ENCODE measurements around the gene TSEN34.
"Not testable (repeated sequence)": the region's sequence is repeated elsewhere in the genome, so short reads cannot be mapped to it uniquely, and the experiment has no call there.

DNA sequence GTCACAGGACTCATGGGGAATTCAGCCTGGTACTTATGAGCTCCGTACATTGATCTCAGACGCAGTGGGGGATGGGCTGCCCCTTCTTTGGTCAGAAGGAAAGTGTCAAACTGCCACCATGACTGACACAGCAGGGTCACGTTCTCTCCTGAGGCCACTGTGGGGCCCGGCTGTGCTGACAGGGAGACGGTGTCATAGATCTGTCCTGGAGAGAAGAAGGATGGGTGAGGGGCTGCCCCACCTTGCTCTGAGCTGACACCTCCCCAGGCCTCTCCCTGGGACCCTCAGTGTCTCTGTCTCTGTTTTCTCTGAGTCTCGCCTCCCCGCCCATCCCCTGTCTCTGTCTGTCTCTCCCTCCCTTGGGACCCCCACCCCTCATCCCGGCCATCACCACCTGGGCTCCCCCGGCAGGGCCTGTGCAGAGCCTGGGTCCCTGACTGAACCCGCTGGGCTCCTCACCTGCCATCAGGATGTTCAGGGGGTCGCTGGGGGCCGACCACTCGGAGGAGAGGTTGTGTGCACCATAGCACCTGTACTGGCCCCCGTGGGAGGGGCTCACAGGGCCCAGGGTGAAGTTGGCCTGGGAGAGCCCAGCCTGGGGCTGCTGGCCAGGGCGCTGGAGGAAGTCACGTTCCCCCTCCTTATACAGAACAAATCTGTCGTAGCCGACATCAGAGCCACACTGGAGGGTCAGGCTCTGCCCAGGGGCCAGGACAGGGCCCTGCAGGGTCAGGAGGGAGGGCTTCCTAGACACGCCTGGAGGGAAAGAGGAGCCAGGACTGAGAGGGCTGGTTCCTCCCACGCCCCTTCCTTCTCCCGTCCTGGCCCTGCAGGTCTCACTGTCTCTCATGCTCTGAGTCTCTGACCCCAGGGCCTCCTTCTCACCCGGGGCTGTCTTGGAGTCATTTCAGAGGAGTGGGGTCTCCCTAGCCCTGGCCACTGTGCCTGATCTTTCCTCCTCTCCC lies 49.5 kb downstream of the TSEN34 start:
- not testable (repeated sequence) for TF ChIP-seq CTCF (IDR thresholded peaks at IDR 0.05; ENCODE audit: low read depth, low read length, poor library complexity, severe bottlenecking); EZH2phosphoT487 (IDR thresholded peaks at IDR 0.05; ENCODE audit: borderline replicate concordance, low read length)
